Superior temporal gyrus (tissue), 1 donor: ENCODE results near the gene PLXNA4.

Source experiments
- DNase-seq: peaks from one replicate; pipeline ENCODE4 v3.0.0-alpha.2; 2016; ENCODE audit errors: extremely low spot score

Gene PLXNA4

GRCh38 chr7:132437730-132438129, 138.5 kb downstream of the PLXNA4 start:
- DNase-seq: no peak

GRCh38 chr7:132436121-132436520, 140.1 kb downstream of the PLXNA4 start:
- no peak for DNase-seq

GRCh38 chr7:132435016-132435990, 141.0 kb downstream of the PLXNA4 start:
- DNase-seq: no peak

GRCh38 chr7:132434041-132434440, 142.2 kb downstream of the PLXNA4 start:
- DNase-seq: no peak

- DNase-seq: no peak
These were observed 143.0 kb downstream of the PLXNA4 start for GRCh38 chr7:132433301-132433700.

- peak; percentile 55 for DNase-seq
These were observed 145.1 kb downstream of the PLXNA4 start for GRCh38 chr7:132430861-132431822.

- DNase-seq: no peak
These were observed 146.0 kb downstream of the PLXNA4 start for GRCh38 chr7:132430041-132430855.

- no peak for DNase-seq
These were observed 147.1 kb downstream of the PLXNA4 start for GRCh38 chr7:132429181-132429580.

GRCh38 chr7:132428247-132428919, 147.9 kb downstream of the PLXNA4 start:
- no peak for DNase-seq

GRCh38 chr7:132425942-132426341, 150.3 kb downstream of the PLXNA4 start:
- no peak for DNase-seq

GRCh38 chr7:132424821-132425724, 151.2 kb downstream of the PLXNA4 start:
- no peak for DNase-seq

GRCh38 chr7:132424277-132424676, 152.0 kb downstream of the PLXNA4 start:
- no peak for DNase-seq

GRCh38 chr7:132423594-132424200, 152.6 kb downstream of the PLXNA4 start:
- DNase-seq: no peak

GRCh38 chr7:132422502-132423111, 153.7 kb downstream of the PLXNA4 start:
- DNase-seq: no peak

GRCh38 chr7:132420527-132420926, 155.7 kb downstream of the PLXNA4 start:
- DNase-seq: no peak

- DNase-seq: no peak
These were observed 156.7 kb downstream of the PLXNA4 start for GRCh38 chr7:132419542-132419941.

- DNase-seq: no peak
These were observed 157.4 kb downstream of the PLXNA4 start for GRCh38 chr7:132418840-132419239.

GRCh38 chr7:132417103-132417906, 159.0 kb downstream of the PLXNA4 start:
- no peak for DNase-seq
